ENCODE measurements around the gene KCNMA1.

DNA sequence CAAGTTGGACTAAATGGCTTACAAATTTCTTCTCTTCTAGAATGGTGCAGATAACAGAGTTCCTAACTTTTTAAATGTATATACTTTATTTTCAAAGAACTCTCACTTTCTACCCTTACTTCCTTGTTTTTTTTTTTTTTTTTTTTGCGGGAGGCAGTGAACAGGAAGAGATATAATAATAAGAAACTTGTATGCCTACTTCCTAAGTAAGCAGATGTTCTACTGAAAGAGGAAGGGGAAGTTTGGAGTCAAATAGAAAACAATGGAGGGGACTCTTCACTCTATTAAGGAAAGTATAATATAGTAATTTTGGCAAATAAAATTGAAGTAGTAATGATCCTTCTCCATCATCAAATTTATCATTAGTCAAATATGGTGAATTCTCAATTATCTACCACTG, 754.0 kb downstream of the KCNMA1 start:
- TF ChIP-seq POLR2AphosphoS5 (IDR thresholded peaks at IDR 0.05; ENCODE audit: insufficient read depth in 1 of 2, low read depth in 1 of 2) (no peak), CTCF (IDR thresholded peaks at IDR 0.05) (no peak)

All from vagina (tissue), 2 donors.